ENCODE data around the gene GPC4.

GPC4 gene

DNA sequence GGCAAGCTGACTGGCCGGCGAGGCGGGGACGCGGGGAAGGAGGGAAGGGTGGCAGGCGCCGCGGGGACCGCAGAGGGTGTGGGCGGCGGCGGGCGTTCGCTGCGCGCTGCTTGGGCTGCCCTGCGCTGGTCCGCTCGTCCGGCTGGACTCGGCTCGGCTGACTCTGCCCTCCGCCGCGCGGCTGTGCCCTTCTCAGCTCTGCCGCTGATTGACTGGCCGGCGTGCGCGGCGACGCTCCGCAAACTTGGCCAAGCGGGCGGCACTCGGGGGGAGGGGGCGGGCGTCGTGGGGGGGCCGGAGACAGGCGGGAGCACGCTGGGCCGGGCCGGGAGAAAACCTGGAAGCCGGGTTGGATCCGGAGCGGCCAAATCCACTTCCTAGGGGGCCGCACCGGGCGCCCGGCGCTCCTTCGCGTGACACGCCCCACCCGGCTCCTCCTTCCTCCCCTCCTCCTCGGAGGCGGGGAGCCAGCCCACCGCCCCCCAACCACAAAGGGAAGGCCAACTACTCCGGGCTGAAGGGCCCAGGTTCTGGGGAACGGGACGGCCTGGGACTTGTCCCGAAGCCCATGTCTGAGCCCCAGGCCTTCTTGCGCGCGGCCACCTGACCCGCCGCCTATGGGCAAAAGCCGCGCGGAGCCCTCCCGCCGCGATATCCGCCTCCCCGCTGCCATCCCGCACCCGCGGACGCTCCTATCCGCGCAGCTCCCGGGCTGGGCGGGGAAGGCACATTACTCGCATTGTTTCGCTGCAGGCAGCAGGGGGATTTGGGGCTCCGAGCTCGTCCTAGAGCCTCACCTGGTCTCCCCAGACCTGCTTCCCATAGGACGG is at the start of gene GPC4:
TSS of gene GPC4 (minus strand) at position 214 of the 830 bp plus-strand sequence. CDS start 524 bp downstream, outside the sequence.
- no peak for DNase-seq (ENCODE audit: low spot score)

DNA sequence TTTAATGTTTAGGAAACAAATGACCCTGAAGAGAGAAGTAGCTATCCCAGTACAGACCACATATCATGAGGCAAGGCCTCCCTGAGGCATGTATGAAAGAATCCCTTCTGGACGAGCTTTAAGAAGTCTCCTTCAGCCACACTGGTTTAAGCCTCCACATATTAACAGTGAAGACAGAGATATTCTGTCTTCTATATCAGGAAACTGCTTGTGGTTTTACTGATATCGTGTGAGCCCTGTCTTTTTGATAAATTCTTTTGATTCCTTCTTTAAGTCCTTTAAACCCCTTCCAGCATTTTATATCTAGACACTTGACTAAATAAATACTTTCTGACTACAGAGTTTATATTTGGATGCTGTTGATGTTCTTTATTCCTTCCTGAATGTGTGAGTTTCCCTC is 45.9 kb upstream of the GPC4 start:
- DNase-seq (ENCODE audit: low spot score), result no peak

DNA sequence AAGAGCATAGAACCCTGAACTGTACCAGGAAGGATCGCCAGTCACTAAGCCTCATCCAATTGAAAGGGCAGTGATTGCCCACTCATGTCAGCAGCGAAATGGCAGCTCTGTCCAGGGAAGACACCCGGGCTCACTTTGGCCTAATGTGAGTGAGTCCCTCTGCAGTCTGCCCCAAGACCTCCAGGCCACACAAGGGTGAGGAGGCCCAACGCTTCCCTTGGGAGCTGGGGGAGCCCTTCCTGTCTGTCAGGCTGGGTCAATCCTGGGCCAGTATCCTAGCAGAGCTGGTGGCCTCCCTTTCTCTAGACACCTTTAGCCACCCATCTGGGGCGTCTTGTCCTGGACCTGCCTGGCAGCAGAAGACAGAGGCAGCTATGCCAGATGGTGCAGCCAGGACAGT is 39.6 kb upstream of the GPC4 start:
- no peak for DNase-seq (ENCODE audit: low spot score)

DNA sequence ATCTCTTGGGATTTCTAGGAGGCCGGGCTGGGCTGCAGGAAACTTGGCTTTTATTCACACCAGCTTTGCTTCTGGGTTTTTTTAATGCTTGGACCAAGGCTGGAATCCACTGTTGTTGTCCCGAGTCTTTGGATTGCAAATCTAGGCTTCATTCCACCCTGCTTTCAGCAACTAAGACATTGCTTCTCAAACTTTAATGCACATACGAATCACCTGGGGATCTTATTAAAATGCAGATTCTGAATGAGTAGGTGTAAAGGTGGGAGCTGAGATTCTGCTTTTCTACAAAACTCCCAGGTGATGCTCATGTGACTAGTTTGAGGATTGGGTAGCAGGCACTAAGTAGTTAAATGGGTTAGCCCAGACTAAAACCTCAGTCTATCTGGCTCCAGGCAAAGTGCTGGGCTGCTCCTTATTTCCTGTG is 39.2 kb upstream of the GPC4 start:
- DNase-seq (ENCODE audit: low spot score), result no peak

DNA sequence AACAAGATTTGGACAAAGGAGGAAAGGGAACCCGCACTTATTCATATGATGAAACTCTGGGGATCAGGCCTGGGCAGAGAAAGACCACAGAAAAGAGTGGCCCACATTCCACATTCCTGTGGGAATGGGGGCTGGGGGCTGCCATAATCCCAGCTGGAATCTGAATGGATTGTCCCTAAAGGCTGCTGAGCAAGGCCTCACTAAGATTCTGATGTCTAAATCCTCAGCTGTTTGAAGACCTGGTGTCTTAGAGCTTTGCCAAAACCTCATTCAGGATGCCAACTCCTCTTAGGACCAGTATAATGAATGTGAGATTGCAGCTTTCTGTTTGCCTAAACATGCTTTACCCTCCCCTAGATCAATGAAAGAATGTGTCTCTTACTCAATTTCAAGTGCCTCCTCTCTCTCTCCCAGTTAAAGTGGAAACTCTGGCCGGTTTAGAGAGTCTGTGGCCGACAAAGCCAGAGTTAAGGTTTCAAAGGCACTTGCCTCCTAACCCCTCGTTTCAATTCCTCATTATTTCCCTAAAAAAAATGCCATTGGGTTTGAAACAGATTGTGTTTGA is 33.3 kb upstream of the GPC4 start:
- DNase-seq (ENCODE audit: low spot score), result no peak

DNA sequence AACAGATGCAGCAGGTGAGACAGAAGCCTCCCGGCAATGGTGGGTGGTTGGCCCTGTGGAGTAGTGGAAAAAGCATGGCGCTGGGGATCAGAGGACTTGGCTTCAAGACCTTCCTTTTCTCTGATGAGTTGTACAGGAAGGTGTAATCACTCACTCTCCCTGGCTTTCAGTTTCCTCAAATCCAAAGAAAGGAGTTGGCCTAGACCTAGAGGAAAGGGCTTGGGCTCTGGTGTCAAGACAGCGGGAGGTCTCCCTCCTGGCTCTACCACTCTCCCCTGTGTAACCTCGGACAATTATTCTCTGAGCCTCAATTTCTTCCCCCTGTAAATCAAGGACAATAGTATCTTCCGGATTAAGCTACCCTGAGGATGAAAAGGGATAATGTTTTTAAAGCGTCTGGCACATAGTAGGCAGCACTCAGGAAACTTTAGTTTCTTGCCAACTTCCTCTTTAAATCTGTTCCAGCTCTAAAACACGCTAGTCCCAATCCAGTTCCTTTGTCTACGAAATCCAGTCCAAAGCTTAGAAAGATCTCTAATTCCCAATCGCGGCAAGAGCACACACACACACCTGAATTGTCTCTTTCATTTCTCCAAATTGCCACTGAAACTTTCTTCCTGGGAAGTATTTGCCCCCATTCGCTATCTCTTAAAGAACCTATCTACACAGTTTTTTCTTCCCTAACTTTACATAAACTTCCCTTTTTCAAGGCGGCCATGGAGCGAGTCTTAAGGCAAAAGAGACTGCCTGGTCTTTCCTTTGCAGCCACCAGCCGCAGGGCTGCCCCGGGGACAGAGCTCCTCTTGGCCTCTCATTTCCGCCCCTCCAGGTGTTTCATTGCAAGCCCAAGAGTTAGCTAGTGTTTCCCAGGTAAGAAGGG is 29.9 kb upstream of the GPC4 start:
- DNase-seq (ENCODE audit: low spot score), result no peak

DNA sequence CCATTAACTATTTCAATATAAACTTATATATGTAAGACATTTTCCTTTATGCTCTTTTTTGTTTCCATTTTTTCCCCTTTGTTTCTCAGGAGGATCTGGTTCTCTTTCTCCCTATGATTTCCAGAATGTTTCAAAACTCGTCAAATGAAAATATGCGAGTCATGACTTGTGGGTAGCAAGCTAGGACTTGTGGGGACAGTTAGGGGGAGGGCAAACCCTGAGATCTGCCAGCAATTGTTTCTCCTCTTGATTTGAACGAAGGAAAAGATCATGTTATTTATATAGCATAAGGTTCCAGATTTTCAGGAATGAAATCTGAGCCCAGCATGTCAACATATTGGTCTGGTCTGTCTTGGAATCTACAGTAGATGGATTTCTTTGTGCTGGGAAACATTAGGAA is 28.9 kb upstream of the GPC4 start:
- DNase-seq (ENCODE audit: low spot score), result no peak

DNA sequence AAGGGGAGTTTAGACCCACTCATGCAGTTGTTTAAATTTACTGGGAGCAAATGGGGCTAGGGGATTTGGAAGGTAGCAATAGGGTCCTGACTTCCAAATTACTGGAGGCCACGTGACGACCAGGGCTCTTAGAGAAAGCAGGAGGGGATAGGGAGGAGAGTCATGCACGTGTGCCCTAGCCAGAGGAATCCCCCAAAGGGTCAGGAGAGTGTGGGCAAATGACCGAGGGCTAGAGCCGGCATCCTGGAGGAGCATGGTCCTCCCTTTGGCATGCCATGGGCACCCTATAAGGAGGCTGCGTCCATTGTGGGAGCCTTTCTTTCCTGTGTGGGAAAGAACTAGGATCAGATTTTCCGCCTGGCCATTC is 25.5 kb upstream of the GPC4 start:
- DNase-seq (ENCODE audit: low spot score), result no peak

DNA sequence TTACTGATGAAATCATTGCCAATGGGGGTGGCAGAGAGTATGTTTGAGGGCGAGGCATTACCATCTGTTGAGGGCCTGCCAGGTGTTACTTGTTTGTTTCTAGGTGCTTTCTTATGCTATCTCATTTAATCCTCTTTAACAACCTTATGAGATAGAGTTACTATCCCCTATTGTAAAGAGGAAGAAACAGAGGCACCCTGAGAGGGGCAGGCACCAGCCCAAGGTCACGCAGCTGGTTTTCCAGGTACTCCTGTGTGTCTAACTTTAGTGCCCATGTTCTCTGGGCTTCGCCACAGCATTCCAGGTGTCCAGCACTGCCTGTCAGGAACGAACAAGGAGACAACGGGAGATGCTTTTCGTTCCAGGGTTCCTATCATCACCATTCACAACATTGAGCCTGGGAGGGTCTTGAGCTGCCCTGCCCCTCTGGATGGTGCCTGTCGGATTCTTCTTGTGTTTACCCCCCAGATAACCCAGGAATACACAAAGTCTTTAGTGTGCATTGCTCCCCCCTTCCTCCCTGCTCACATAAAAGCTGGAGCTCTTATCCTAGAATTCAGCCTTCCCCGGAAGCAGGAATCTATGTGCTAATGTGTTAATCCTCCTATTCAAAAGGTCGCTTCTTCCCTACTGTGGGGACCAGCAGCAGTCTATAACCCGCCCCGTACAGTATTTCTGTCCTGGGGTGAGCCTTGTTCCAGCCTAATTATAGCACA is 24.9 kb upstream of the GPC4 start:
- no peak for DNase-seq (ENCODE audit: low spot score)

DNA sequence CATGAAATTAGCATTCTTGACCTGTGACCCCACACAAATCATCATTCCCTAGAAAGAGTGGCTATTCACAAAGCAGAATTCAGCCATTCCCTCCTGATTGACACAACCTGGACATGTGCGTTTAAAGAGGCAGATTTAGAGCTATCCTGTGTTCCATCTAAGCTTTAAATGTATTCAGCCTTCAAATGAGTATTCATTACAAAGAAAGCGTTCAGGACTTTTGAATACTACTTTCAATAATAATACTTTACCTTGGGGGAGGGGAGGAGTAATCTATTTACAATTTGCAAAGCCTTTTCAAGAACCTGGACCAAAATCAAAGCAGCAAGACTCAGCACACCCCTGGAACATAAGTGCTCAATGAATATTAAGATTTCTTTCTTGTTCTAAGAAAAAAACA is 22.5 kb upstream of the GPC4 start:
- no peak for DNase-seq (ENCODE audit: low spot score)

DNA sequence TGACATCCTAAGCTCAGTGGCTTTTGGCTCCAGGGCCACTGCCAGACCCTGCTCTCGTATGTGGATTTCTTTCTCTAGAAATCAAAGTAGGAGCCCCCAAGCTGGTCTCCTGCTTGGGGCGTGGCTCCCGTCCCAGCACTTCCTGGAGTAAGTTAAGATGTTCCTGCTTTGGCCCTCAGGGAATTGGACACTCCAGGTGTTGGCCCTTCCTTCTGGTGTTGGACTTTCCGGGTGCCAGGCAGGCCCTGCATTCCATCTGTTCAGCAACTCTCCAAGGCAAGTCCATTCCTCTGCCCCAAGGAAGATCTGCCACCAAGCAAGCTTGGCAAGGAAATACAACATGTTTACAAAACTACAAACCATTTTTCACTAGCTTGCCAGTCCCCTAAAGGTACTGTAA is 22.1 kb upstream of the GPC4 start:
- DNase-seq (ENCODE audit: low spot score), result no peak

DNA sequence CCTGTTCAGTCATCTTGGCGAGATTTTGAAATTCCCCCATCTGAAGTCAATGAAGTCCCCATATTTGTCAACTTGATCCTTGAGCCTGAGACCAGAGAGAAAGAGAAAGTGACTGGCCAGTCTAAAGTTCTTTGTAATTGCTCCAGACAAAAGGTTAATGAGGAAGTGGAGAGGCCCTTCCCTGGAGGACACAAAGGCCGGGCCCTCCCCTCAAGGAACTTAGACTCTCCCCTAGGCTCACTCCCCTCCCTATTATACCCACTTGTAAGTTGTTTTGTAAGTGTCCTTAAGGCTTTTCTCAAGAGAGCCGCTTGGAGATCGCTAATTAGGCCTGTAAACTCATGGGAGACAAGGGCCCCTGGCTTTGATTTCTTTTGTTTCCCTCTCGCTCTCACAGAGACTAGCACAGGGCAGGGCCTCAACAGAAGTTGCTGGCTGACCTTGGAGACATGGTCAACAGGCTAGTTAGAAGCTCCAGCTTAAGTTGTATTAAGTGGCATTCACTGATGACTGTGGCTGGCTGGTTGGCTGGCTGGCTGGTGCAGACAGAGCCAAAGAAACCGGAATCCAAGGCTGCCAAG is 20.3 kb upstream of the GPC4 start:
- DNase-seq (ENCODE audit: low spot score), result no peak

DNA sequence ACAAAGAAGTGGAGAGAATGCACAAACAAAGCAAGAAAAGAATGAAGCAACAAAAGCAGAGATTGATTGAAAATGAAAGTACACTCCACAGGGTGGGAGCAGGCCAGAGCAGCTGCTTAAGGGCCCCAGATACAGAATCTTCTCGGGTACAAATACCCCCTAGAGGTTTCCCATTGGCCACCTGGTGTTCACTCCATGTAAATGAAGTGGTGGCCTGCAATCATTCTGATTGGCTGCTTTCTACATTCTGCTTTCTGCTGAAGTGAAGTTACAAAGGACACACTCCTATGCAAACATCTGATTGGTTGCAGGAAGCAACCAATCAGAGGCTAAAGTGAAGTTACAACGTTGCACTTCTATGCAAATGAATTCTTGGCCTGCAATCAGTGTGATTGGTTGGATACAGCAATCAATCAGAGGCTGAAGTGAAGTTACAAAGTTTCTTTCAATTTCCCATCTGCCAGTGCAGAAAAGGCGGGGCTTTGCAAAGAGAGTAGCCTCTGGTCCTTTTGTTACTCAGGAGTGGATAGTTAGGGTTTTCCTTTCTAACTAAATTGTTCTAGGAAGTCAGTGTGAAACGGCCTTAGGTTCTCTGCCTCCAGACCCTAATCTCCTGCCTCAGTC is 19.0 kb upstream of the GPC4 start:
- no peak for DNase-seq (ENCODE audit: low spot score)

DNA sequence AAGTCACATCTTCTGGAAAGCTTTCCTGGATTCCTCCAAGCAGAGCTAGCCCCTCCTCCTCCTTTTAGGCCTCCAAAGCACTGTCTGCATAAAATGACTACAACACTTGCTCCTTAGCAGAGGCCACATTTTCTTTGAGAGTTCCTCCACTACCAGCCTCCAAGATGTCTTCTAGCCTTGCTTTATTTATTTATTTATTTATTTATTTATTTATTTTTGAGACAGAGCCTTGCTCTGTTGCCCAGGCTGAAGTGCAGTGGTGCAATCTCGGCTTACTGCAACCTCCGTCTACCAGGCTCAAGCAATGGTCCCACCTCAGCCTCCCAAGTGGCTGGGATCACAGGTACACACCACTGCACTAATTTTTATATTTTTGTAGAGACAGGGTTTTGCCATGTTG is 4.6 kb upstream of the GPC4 start:
- DNase-seq (ENCODE audit: low spot score), result no peak

DNA sequence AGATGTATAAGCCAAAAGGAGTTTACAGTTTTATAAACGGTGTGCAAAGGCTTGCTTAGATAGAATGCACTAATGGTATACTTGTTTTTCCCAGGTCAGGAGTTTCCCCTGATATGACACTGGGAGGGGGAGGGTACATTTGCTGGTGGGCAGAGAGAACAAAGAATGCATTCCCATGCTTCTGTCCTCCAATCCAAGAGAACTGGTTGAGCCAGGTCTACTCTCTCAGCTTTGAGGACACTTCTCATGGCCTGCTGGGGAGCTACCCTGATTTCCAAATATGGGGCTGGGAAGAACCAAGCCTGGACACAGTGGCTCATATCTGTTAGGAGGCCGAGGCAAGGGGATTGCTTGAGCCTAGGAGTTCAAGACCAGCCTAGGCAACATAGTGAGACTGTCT is 3.3 kb upstream of the GPC4 start:
- no peak for DNase-seq (ENCODE audit: low spot score)

DNA sequence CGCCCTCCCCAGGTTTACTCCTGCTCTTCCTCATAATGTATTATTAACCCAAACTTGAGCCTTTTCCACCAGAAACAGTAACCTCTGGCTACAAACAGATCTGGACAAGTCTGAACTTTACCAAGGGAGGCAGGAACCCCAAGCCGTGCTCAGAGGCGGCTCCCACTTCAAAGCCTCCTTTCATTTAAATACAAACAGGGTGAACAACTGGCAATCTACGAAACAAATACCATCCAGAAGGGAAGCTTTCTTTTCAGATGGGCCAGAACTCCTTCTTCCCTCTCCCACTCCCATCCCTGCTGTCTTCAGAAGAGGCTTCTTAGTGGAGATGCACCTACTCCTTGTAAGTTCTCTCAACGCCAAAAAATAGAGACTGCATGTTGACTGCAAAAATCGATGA is 2.1 kb upstream of the GPC4 start:
- DNase-seq (ENCODE audit: low spot score), result no peak

DNA sequence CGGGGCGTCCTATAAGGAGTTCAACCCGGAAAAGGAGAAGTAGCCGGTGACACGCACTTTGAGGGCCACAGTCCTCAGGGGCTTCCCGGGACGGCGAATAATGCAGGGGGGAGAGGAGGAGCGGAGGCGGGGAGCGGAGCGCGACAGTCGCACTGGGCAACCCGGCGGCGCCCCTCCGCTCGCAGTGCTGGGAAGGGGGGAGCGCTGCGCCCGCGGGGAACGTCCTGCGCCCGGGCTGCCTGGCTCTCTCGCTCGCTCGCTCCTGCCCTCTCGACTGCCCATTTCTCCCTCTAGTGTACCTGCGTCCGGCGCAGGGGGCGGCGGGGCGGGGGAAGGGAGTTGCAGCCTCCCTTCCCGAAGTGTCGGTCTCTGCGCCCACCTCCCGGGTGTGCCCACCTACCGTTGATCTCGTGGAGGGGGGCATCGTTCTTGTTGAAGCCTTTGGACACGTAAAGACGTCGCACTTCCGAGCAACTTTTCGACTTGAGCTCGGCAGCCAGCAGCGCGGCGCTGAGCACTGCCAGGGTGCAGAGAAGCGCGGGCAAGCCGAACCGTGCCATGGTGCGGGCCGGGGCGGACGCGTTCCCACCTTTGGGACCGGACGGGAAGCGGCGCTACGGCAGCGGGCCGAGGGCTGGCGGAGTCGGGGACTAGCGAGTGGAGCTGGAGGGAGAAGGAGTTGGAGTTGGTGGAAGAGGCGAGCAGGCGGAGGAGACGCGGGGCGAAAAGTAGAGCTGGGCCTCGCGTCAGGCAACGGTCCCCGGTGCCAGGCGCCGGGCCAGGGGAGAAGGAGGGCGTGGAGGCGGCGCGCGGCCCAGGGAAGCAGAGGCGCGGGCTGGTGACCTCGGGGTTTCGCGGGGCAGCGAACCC is 648 bp downstream of the GPC4 start:
- no peak for DNase-seq (ENCODE audit: low spot score)

DNA sequence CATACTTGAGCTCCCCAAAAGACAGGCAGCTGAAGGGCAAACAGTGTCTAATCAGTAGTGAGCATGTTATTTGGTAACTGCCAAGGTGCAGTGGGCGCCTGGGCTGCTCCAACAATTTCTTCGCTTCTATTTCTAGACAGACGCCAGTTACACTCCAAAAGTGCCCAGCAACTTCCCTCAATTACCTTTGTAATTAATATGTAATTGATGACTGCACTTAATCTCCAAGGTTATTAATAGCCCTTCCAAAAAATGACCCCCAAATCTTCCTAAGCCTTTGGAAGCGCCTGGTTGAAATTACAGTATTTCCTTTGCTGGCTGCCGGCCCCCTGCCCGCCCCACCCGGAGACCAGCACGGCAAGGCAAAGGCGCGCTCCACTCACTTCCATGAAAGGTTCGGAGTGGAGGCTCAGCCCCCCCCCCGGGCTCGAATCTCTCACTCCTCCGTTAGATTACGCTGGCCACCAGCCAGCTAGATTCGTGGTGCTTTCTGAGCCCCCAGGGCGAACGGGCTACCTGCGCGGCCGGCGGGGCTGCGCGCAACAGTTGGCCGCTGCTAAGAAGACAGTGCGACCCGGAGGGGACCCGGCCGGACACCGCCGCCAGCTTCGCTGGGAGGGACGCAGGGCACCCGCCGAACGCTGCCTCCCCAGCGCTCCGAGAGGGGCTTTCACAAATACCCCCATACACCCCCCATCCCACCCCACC is 1.9 kb downstream of the GPC4 start:
- no peak for DNase-seq (ENCODE audit: low spot score)

DNA sequence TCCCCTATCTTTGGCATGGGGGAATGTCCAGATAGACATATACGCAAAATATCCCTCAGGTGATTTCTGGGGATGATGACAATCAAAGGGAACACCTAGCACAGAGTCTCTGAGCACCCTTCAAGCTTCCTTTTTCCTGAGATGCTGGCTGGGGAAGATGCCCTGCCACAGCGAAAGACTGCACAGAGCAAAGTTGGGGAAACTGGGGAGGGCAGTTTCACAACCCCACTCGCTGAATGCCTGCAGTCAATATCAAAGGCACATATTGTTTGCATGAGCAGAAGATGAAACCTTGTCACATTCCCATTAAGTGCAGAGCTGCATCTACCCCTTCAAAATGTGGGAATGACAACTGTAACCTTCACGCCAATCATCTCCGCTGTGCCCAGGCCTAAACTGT is 2.6 kb downstream of the GPC4 start:
- DNase-seq (ENCODE audit: low spot score), result no peak

DNA sequence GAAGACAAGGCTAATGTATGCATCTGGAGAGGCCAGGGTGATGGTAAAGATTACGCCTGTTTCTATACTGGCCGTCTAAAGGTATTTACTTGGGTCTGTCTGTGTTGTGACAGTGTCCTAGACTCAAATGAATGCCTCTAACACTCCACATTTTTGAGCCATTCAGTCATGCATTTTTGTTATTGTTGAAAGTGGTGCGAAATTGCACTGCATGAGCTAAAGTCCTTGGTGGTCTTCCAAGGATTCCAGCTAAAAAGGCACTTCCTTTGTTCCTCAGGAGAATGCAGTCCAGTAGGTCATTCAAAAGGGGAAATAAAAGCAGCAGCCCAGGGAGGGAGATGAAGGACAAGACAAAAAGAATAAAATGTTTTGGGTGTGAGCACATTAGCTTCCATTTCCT is 3.0 kb downstream of the GPC4 start:
- no peak for DNase-seq (ENCODE audit: low spot score)
